ENCODE data around the gene FITM2.

Gene FITM2

GRCh38 chr20:44355498-44356352, 44.7 kb upstream of the FITM2 start, which contains the start of gene HNF4A:
Gene HNF4A (plus strand): TSS chr20:44355699. CDS start chr20:44355805, 106 bp downstream.
- Histone ChIP-seq H3K27me3 (ENCODE audit: control insufficient read depth, low read length) (peaks cover 8% of the 10 kb centered on the region), H3K4me2 (ENCODE audit: low read length) (no peak within 1 kb of the TSS), H3K4me1 (ENCODE audit: control insufficient read depth, low read length) (no peaks in the 10 kb centered on the region), H3K79me2 (ENCODE audit: control insufficient read depth, low read length) (no peaks in the 10 kb centered on the region), H3F3A (ENCODE audit: control insufficient read depth, insufficient read depth) (no peaks in the 10 kb centered on the region), H3K9me2 (replicated peaks; ENCODE audit: control insufficient read depth, low read length) (no peaks in the 10 kb centered on the region), H3K36me3 (ENCODE audit: control insufficient read depth, low read length) (no peaks in the 10 kb centered on the region), H3K9me3 (ENCODE audit: control insufficient read depth, insufficient read depth, low read length) (no peaks in the 10 kb centered on the region), H3K27ac (ENCODE audit: low read depth, low read length) (no peak within 1 kb of the TSS), H4K20me1 (ENCODE audit: control insufficient read depth, insufficient read depth, low read depth, low read length) (no peaks in the 10 kb centered on the region), H3K4me3 (ENCODE audit: low read length) (no peak within 1 kb of the TSS)
- TF ChIP-seq, protein P1, sequence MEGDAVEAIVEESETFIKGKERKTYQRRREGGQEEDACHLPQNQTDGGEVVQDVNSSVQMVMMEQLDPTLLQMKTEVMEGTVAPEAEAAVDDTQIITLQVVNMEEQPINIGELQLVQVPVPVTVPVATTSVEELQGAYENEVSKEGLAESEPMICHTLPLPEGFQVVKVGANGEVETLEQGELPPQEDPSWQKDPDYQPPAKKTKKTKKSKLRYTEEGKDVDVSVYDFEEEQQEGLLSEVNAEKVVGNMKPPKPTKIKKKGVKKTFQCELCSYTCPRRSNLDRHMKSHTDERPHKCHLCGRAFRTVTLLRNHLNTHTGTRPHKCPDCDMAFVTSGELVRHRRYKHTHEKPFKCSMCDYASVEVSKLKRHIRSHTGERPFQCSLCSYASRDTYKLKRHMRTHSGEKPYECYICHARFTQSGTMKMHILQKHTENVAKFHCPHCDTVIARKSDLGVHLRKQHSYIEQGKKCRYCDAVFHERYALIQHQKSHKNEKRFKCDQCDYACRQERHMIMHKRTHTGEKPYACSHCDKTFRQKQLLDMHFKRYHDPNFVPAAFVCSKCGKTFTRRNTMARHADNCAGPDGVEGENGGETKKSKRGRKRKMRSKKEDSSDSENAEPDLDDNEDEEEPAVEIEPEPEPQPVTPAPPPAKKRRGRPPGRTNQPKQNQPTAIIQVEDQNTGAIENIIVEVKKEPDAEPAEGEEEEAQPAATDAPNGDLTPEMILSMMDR (IDR thresholded peaks at IDR 0.05; ENCODE audit: low read depth, low read length, poor library complexity, severe bottlenecking): no peak
- no peak for TF ChIP-seq EZH2phosphoT487 (IDR thresholded peaks at IDR 0.05; ENCODE audit: borderline replicate concordance, low read length)

DNA sequence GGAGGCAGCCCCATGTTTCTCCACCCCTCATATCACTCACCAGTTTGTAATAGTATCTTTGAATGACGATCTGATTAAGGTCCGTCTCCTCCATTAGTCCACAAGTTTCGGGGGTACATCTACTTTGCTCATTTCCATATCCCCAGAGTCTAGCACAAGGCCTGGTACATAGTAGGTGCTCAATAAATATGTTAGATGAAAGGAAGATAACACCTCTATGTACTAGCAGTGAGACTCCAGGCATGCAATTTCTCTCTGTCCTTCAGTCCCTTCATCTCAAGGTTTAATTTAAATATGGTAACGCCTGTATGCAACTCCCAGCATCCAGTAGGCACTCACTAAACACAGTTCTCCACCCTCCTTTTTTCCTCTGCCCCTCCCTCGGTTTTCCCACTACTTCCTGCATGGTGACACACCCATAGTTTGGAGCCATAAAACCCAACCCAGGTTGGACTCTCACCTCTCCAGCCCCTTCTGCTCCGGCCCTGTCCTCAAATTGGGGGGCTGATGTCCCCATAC, 44.0 kb upstream of the FITM2 start:
- no peak overlapping the region for H3K4me2 ChIP-seq (ENCODE audit: low read length)
- H3K4me1 ChIP-seq (ENCODE audit: control insufficient read depth, low read length): no peaks in the 10 kb centered on the region
- H3F3A ChIP-seq (ENCODE audit: control insufficient read depth, insufficient read depth): no peaks in the 10 kb centered on the region
- H3K36me3 ChIP-seq (ENCODE audit: control insufficient read depth, low read length): no peaks in the 10 kb centered on the region
- no peak overlapping the region for H3K4me3 ChIP-seq (ENCODE audit: low read length)
- H4K20me1 ChIP-seq (ENCODE audit: control insufficient read depth, insufficient read depth, low read depth, low read length): no peaks in the 10 kb centered on the region
- H3K9me3 ChIP-seq (ENCODE audit: control insufficient read depth, insufficient read depth, low read length): no peaks in the 10 kb centered on the region
- H3K9me2 ChIP-seq (replicated peaks; ENCODE audit: control insufficient read depth, low read length): no peaks in the 10 kb centered on the region
- H3K79me2 ChIP-seq (ENCODE audit: control insufficient read depth, low read length): no peaks in the 10 kb centered on the region
- H3K27me3 ChIP-seq (ENCODE audit: control insufficient read depth, low read length): peaks cover 8% of the 10 kb centered on the region
- no peak for TF ChIP-seq EZH2phosphoT487 (IDR thresholded peaks at IDR 0.05; ENCODE audit: borderline replicate concordance, low read length)
- TF ChIP-seq, protein P1 (IDR thresholded peaks at IDR 0.05; ENCODE audit: low read depth, low read length, poor library complexity, severe bottlenecking): no peak
- no peak overlapping the region for H3K27ac ChIP-seq (ENCODE audit: low read depth, low read length)

DNA sequence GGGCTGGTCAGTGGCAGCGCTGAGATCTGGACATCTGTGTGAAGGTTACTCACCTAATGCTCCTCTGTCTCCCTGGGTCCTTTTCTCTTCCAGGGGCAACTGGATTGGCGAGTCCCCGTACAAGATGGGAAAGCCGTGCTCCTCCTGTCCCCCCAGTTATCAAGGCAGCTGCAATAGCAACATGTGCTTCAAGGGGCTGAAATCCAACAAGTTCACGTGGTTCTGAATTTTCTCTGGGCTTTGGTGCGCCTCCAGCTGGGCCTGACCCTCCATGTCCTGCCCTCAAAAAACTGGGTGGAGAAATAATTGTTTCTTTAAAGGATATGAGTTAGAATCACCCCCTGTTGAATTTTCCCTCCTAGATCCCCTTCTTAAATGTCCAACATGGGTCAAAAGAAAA, 39.6 kb upstream of the FITM2 start:
- no peak overlapping the region for H3K27ac ChIP-seq (ENCODE audit: low read depth, low read length)
- H3K27me3 ChIP-seq (ENCODE audit: control insufficient read depth, low read length): no peaks in the 10 kb centered on the region; the same call in 1 of the 2 replicates
- no peaks in the 10 kb centered on the region for H3K79me2 ChIP-seq (ENCODE audit: control insufficient read depth, low read length)
- H3K9me3 ChIP-seq (ENCODE audit: control insufficient read depth, insufficient read depth, low read length): no peaks in the 10 kb centered on the region
- H3K4me3 ChIP-seq (ENCODE audit: low read length): no peak overlapping the region
- no peaks in the 10 kb centered on the region for H3K36me3 ChIP-seq (ENCODE audit: control insufficient read depth, low read length)
- TF ChIP-seq, protein P1 (IDR thresholded peaks at IDR 0.05; ENCODE audit: low read depth, low read length, poor library complexity, severe bottlenecking): no peak
- no peak for TF ChIP-seq EZH2phosphoT487 (IDR thresholded peaks at IDR 0.05; ENCODE audit: borderline replicate concordance, low read length)
- H3K4me1 ChIP-seq (ENCODE audit: control insufficient read depth, low read length): no peaks in the 10 kb centered on the region
- H3K4me2 ChIP-seq (ENCODE audit: low read length): no peak overlapping the region
- no peaks in the 10 kb centered on the region for H4K20me1 ChIP-seq (ENCODE audit: control insufficient read depth, insufficient read depth, low read depth, low read length)
- H3F3A ChIP-seq (ENCODE audit: control insufficient read depth, insufficient read depth): no peaks in the 10 kb centered on the region
- no peaks in the 10 kb centered on the region for H3K9me2 ChIP-seq (replicated peaks; ENCODE audit: control insufficient read depth, low read length)

Data from DOHH2 (cell line).